GM12864 (cell line): ENCODE measurements around the gene RPEL1.

Experiments
- DNase-seq: peaks from one replicate; pipeline ENCODE4 v3.0.0-alpha.2; 2011; ENCODE audit warnings: low read depth
- H3K4me3 ChIP-seq: 2 replicates; pipeline ENCODE4 v1.5.1; 2011; ENCODE audit warnings: mild to moderate bottlenecking, low read depth, low read length, control low read depth
- CTCF ChIP-seq: IDR thresholded peaks from 2 replicates; pipeline ENCODE4 v1.5.1; 2011; ENCODE audit warnings: low read depth, mild to moderate bottlenecking, moderate library complexity, low read length, control low read depth, inconsistent platforms; ENCODE audit errors: missing control alignments

The RPEL1 gene

DNA sequence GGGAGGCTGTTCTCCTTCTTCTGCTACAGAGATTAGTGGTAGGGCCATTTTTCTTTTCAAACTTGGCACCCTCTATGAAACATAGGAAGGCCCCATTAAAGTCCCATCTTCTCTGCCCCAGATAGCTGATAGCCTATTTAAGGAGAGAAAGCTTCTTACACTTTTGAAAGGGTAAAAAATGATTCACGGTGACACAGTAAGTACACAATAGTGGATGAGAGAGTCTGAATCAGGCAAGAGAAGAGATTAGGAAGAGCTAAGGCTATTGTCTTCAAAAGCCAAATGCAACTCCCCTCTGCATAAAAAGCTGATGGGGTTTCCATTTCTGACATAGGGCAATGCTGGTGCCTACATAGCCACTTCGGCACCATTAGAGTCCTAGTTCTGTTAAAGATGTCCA lies 34.8 kb downstream of the RPEL1 start:
- TF ChIP-seq CTCF, result no peak
- DNase-seq, result no peak
- H3K4me3 ChIP-seq, result no peak overlapping the region

DNA sequence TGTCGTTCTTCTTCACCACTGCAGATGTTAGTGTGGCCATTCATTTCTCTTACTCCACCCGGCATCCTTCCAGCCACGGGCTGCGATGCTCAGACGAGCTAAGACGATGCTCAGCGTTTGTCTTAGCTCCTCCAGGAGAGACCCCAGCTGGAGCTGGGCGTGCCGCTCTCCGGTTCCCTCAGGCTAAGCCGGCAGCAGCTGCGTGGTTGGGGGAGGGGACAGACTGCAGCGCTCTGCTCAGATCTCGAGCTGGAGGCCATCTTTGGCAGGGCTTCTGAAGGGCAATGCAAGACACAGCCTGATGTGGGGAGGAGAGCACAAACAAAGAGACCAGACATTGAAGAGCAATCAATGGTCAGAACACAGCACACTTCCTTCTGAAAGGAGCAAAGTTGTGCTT lies 36.1 kb downstream of the RPEL1 start:
- DNase-seq, result no peak
- TF ChIP-seq CTCF, result no peak
- no peak overlapping the region for H3K4me3 ChIP-seq

DNA sequence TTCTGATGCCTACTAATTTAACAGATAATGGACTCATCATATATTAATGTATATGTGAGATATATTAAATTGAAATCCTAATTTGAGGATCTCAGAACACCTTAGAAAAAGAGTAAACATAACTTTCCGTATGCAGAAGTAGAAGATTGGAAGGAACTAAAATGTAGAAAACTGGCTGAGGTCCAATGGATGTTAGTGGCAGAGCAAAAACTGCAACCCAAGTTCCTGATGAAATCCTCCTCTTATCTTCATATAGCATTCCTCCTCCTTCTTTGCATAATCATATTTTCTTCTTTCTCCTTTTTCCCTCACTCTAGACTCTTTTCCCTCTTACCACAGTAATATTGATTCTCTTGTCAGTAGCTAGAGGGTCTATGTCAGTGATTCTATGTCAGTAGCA lies 37.3 kb downstream of the RPEL1 start:
- H3K4me3 ChIP-seq, result no peak overlapping the region
- no peak for DNase-seq
- TF ChIP-seq CTCF, result no peak

DNA sequence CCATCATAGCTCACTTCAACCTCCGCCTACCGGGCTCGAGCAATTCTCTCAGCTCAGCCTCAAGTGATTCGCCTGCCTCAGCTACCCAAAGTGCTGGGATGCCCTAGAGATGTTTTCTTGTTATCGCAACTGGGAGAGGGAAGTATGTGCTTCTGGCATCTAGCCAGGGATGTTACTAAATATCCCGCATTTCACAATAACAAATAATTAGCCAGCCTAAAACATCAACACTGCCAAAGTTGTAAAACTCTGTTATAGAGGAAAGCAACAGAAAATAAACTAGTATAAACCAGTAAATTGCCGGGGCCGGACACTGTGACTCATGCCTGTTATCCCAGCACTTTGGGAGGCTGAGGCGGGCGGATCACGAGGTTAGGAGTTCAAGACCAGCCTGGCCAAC lies 38.5 kb downstream of the RPEL1 start:
- no peak overlapping the region for H3K4me3 ChIP-seq
- no peak for DNase-seq
- no peak for TF ChIP-seq CTCF

DNA sequence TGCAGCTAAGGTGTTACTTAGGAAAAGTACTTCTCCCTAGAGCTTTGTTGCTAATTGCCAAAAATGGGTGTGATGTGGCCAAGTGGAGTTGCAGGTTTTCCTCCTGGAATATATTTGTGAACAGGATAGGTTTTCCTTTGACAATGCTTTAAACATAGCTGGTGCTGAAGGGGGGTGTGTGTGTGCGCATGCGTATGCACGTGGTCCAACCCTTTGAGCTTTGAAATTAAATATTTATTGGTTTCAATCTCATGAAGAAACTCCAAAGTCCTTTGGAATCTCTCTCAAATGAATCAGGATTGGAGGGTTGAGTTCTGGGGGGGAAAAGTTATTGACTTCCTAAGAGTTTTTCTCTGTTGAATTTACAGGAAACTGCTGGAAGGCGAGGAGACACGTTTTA lies 42.3 kb downstream of the RPEL1 start:
- TF ChIP-seq CTCF, result no peak
- no peak overlapping the region for H3K4me3 ChIP-seq
- no peak for DNase-seq

GRCh38 chr10:103291588-103291987 lies 45.9 kb downstream of the RPEL1 start:
- no peak for TF ChIP-seq CTCF
- no peak for DNase-seq
- H3K4me3 ChIP-seq, result no peak overlapping the region

GRCh38 chr10:103295374-103296015 lies 49.8 kb downstream of the RPEL1 start:
- no peak for DNase-seq
- TF ChIP-seq CTCF, result no peak

More at GRCh38 chr10:103295374-103296015, 49.8 kb downstream of the RPEL1 start:
- H3K4me3 ChIP-seq, result no peak overlapping the region
